ENCODE results near the gene AFDN. TPM values are rescaled to one million over a fixed set of nuclear protein-coding genes. Genes with fewer than 3 reads are reported as not detected.

AFDN gene
- total and polyA plus RNA-seq, 10 of the 15 experiments (the other 5 are each of a cell fraction or from before 2014, with no cell fraction given): 5.7 to 68.2 (median 45.1) TPM

DNA sequence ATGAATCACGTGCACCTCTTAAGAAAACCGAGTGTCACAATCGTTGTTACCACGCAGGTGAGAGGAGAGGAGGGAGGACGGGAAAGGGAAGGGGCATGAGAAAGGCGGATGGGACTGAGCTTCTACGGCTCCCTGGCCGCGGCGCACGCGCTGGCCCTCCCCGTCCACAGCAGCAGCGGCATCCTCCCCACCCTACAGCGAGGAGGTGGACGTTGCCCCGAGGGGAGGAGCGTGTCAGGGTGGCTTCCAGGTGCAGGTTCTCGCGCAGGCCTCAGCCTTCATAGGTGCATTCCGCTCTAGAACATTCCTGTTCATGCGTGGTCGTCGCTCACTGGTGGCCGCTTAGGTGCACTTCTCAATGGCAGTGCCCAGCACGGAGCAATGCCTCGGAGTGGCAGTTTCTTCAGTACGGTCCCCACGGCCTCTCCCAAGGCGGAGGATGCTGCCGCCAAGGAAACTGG is 29.7 kb upstream of the AFDN start:
- no peak for ATAC-seq
- no peak overlapping the region for H2AFZ ChIP-seq (ENCODE audit: control insufficient read depth, low read depth, low read length)
- H3K79me2 ChIP-seq (ENCODE audit: control insufficient read depth, insufficient read depth, low read length): no peaks in the 10 kb centered on the region
- H3K4me3 ChIP-seq: no peak overlapping the region
- BruUV-seq (replicated peaks): no TSS peak
- no peaks in the 10 kb centered on the region; the same call in 2 of the 3 replicates for H3K9me3 ChIP-seq (replicated peaks; ENCODE audit: control insufficient read depth, insufficient read depth, low read length)
- ChIA-PET SMC1A (ENCODE audit: uncharacterized antibody, unreplicated experiment) (no interaction called here), CTCF (no interaction called here), RAD21 (ENCODE audit: unreplicated experiment) (no interaction called here), POLR2A (no interaction called here)
- 47% methylated on average over 31 of the region's 31 CpGs for WGBS (ENCODE audit: insufficient coverage, insufficient replicate concordance, low lambda C conversion rate, missing lambda C conversion rate)
- H3K27me3 ChIP-seq (replicated peaks in 1 of 2; ENCODE audit: control insufficient read depth in 2 of 2, insufficient read depth in 2 of 2, low read length in 1 of 2): peaks cover 7 to 18% of the 10 kb centered on the region in 2 experiments
- TF ChIP-seq GATAD2B (conservative IDR thresholded peaks at IDR 0.05; ENCODE audit: low read depth): no peak
- TF ChIP-seq, protein P1, sequence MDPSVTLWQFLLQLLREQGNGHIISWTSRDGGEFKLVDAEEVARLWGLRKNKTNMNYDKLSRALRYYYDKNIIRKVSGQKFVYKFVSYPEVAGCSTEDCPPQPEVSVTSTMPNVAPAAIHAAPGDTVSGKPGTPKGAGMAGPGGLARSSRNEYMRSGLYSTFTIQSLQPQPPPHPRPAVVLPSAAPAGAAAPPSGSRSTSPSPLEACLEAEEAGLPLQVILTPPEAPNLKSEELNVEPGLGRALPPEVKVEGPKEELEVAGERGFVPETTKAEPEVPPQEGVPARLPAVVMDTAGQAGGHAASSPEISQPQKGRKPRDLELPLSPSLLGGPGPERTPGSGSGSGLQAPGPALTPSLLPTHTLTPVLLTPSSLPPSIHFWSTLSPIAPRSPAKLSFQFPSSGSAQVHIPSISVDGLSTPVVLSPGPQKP (IDR thresholded peaks at IDR 0.05; ENCODE audit: low read depth, low read length): no peak
- H3K9ac ChIP-seq (ENCODE audit: control insufficient read depth, insufficient read depth, low read length): no peak overlapping the region
- H3K27ac ChIP-seq (ENCODE audit: control insufficient read depth, insufficient read depth): no peak overlapping the region
- in situ Hi-C loops (cut with MboI): no loop called here
- intact Hi-C loops (cut with micrococcal nuclease; ENCODE audit: unreplicated experiment): no loop called here
- H3K4me2 ChIP-seq (ENCODE audit: control insufficient read depth, insufficient read depth): no peak overlapping the region
- no peak for FAIRE-seq
- DNase-seq (ENCODE audit: low read depth, low spot score): no peak
- no peaks in the 10 kb centered on the region for H3K36me3 ChIP-seq (ENCODE audit: control insufficient read depth in 2 of 2, insufficient read depth in 2 of 2, low read length in 1 of 2)
- no peaks in the 10 kb centered on the region for H3K4me1 ChIP-seq (ENCODE audit: control insufficient read depth, insufficient read depth, low read length)
- no peaks in the 10 kb centered on the region for H4K20me1 ChIP-seq (ENCODE audit: control insufficient read depth, insufficient read depth)

DNA sequence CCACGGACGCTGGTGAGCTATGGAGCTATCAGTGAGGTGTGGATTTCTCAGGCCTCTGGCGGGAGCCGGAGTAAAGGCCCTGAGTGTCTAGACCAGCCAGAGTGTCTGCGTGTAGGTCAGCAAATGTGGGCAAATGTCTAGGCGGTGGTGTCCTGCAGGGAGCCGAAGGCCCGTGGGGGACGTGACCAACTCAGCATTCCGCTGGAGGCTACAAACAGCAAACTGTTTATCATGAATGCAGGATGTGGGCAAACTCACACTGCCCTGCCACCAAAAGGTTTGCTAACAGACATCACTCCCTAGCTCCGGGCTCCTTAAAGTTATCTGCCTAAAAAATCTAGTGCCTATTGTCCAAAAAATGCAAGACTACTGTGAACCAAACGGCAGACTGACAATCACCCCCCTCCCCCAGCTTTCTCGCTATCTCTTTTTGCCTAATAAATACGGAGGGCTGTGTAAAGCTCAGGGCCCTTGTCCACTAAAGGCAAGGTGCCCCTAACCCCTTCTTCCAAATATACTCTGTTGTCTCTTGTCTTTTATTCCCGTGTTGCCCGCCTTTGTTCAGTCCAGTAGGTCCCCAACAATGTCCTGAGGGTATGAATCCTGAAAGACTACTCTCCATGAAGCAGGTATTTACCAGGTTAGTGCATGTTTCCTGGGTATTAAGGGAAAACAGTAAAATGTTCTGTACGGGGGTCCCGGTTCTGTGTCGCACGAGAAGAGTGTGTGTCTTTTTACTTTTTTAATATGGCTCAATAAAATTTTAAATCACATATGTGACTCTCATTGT is 29.0 kb upstream of the AFDN start:
- H3K4me2 ChIP-seq (ENCODE audit: control insufficient read depth, insufficient read depth): no peak overlapping the region
- no TSS peak for BruUV-seq (replicated peaks)
- no peak for ATAC-seq
- no peak overlapping the region for H2AFZ ChIP-seq (ENCODE audit: control insufficient read depth, low read depth, low read length)
- peaks cover 7 to 17% of the 10 kb centered on the region in 2 experiments for H3K27me3 ChIP-seq (replicated peaks in 1 of 2; ENCODE audit: control insufficient read depth in 2 of 2, insufficient read depth in 2 of 2, low read length in 1 of 2)
- H4K20me1 ChIP-seq (ENCODE audit: control insufficient read depth, insufficient read depth): no peaks in the 10 kb centered on the region
- ChIA-PET SMC1A (ENCODE audit: uncharacterized antibody, unreplicated experiment) (no interaction called here), CTCF (no interaction called here), POLR2A (no interaction called here), RAD21 (ENCODE audit: unreplicated experiment) (no interaction called here)
- no peak overlapping the region for H3K9ac ChIP-seq (ENCODE audit: control insufficient read depth, insufficient read depth, low read length)
- WGBS (ENCODE audit: insufficient coverage, insufficient replicate concordance, low lambda C conversion rate, missing lambda C conversion rate): 53% methylated on average over 20 of the region's 20 CpGs
- no peak for TF ChIP-seq SRF (IDR thresholded peaks at IDR 0.05; ENCODE audit: low read depth in 2 of 2, low read length in 2 of 2)
- H3K4me3 ChIP-seq: no peak overlapping the region
- no peaks in the 10 kb centered on the region; the same call in 2 of the 3 replicates for H3K9me3 ChIP-seq (replicated peaks; ENCODE audit: control insufficient read depth, insufficient read depth, low read length)
- no peaks in the 10 kb centered on the region for H3K4me1 ChIP-seq (ENCODE audit: control insufficient read depth, insufficient read depth, low read length)
- FAIRE-seq: no peak
- in situ Hi-C loops (cut with MboI): no loop called here
- no peak for DNase-seq (ENCODE audit: low read depth, low spot score)
- H3K36me3 ChIP-seq (ENCODE audit: control insufficient read depth in 2 of 2, insufficient read depth in 2 of 2, low read length in 1 of 2): no peaks in the 10 kb centered on the region
- intact Hi-C loops (cut with micrococcal nuclease; ENCODE audit: unreplicated experiment): no loop called here
- no peak overlapping the region for H3K27ac ChIP-seq (ENCODE audit: control insufficient read depth, insufficient read depth)
- no peaks in the 10 kb centered on the region for H3K79me2 ChIP-seq (ENCODE audit: control insufficient read depth, insufficient read depth, low read length)

Measured in GM12878 (cell line).